Mesenchymal stem cell (in vitro differentiated cells and primary cell): ENCODE results near the gene C1QTNF1.
"Not testable (repeated sequence)": the region's sequence is repeated elsewhere in the genome, so short reads cannot be mapped to it uniquely, and the experiment has no call there.

Experiments
- DNase-seq: peaks from one replicate; pipeline ENCODE4 v3.0.0-alpha.2; 2013
- H2AFZ ChIP-seq: one replicate; pipeline ENCODE4 v1.6.1; 2013; ENCODE audit warnings: low read depth, mild to moderate bottlenecking, control low read depth, inconsistent platforms, low read length, moderate library complexity
- H2AK5ac ChIP-seq: 2 replicates; pipeline ENCODE4 v1.6.1; 2013; ENCODE audit warnings: low read length, moderate library complexity, mild to moderate bottlenecking, inconsistent platforms; ENCODE audit not compliant: severe bottlenecking
- H2BK120ac ChIP-seq: one replicate; pipeline ENCODE4 v1.6.1; 2013; ENCODE audit warnings: low read depth, mild to moderate bottlenecking, inconsistent platforms, low read length, moderate library complexity
- H2BK12ac ChIP-seq, 2 experiments: one replicate each; pipeline ENCODE4 v1.6.1; 2013; ENCODE audit warnings: inconsistent platforms in 2 of 2, low read length in 2 of 2, mild to moderate bottlenecking in 2 of 2, moderate library complexity in 2 of 2, control low read depth in 1 of 2
- H2BK15ac ChIP-seq: one replicate; pipeline ENCODE4 v1.6.1; 2013; ENCODE audit warnings: mild to moderate bottlenecking, low read depth, inconsistent platforms; ENCODE audit not compliant: poor library complexity, severe bottlenecking
- H2BK5ac ChIP-seq: 2 replicates; pipeline ENCODE4 v1.6.1; 2013; ENCODE audit warnings: low read depth, mild to moderate bottlenecking, low read length, control low read depth, inconsistent platforms; ENCODE audit not compliant: poor library complexity, severe bottlenecking
- H3K14ac ChIP-seq, 2 experiments: one replicate each; pipeline ENCODE4 v1.6.1; 2013; ENCODE audit warnings: inconsistent platforms in 2 of 2, low read length in 2 of 2, control low read depth in 1 of 2, mild to moderate bottlenecking in 1 of 2, moderate library complexity in 1 of 2
- H3K18ac ChIP-seq, 2 experiments: one replicate each; pipeline ENCODE4 v1.6.1; 2013; ENCODE audit warnings: inconsistent platforms in 2 of 2, low read length in 2 of 2, control low read depth in 1 of 2, low read depth in 1 of 2, mild to moderate bottlenecking in 1 of 2
- H3K23ac ChIP-seq, 2 experiments: one replicate each; pipeline ENCODE4 v1.6.1; 2013; ENCODE audit warnings: inconsistent platforms in 2 of 2, low read length in 2 of 2, mild to moderate bottlenecking in 2 of 2, moderate library complexity in 2 of 2, control low read depth in 1 of 2
- H3K27ac ChIP-seq: 2 replicates; pipeline ENCODE4 v1.5.1; 2013; ENCODE audit warnings: mild to moderate bottlenecking, moderate library complexity, low read length, control low read depth, inconsistent platforms; ENCODE audit not compliant: poor library complexity, severe bottlenecking
- H3K27me3 ChIP-seq, 2 experiments: 2 replicates each; pipeline versions ENCODE4 v1.6.1 to v1.7.0; 2013; ENCODE audit warnings: low read length in 2 of 2, mild to moderate bottlenecking in 2 of 2, moderate library complexity in 2 of 2, control low read depth in 1 of 2, inconsistent platforms in 1 of 2; ENCODE audit not compliant: control insufficient read depth in 1 of 2, insufficient read depth in 1 of 2
- H3K36me3 ChIP-seq, 2 experiments: 2 replicates each; pipeline versions ENCODE4 v1.6.1 to v1.7.0; 2013; ENCODE audit warnings: low read length in 2 of 2, control low read depth in 1 of 2, inconsistent platforms in 1 of 2, low read depth in 1 of 2, mild to moderate bottlenecking in 1 of 2; ENCODE audit not compliant: insufficient read depth in 2 of 2, control insufficient read depth in 1 of 2
- H3K4ac ChIP-seq, 2 experiments: one replicate each; pipeline ENCODE4 v1.6.1; 2013; ENCODE audit warnings: inconsistent platforms in 2 of 2, low read length in 2 of 2, mild to moderate bottlenecking in 2 of 2, moderate library complexity in 2 of 2, control low read depth in 1 of 2, low read depth in 1 of 2
- H3K4me1 ChIP-seq: 2 replicates; pipeline ENCODE4 v1.6.1; 2013; ENCODE audit warnings: low read depth, low read length, control low read depth; ENCODE audit not compliant: control insufficient read depth, insufficient read depth
- H3K4me2 ChIP-seq: 2 replicates; pipeline ENCODE4 v1.6.1; 2013; ENCODE audit warnings: low read length, mild to moderate bottlenecking, inconsistent platforms; ENCODE audit not compliant: poor library complexity, severe bottlenecking
- H3K4me3 ChIP-seq, 2 experiments: 2 replicates each; pipeline versions ENCODE4 v1.5.1 to v1.7.0; 2013; ENCODE audit warnings: low read length in 2 of 2, mild to moderate bottlenecking in 2 of 2, control low read depth in 1 of 2, low read depth in 1 of 2; ENCODE audit not compliant: insufficient read depth in 1 of 2
- H3K79me1 ChIP-seq: replicated peaks from 2 replicates; pipeline ENCODE4 v1.6.1; 2013; ENCODE audit warnings: mild to moderate bottlenecking, control low read depth, low read length, inconsistent platforms; ENCODE audit not compliant: poor library complexity, severe bottlenecking
- H3K9ac ChIP-seq: 2 replicates; pipeline ENCODE4 v1.7.0; 2013; ENCODE audit warnings: mild to moderate bottlenecking, low read length, moderate library complexity
- H3K9me3 ChIP-seq: 2 replicates; pipeline ENCODE4 v1.7.0; 2013; ENCODE audit warnings: mild to moderate bottlenecking, low read length; ENCODE audit not compliant: control insufficient read depth
- H4K8ac ChIP-seq: one replicate; pipeline ENCODE4 v1.6.1; 2013; ENCODE audit warnings: inconsistent platforms, mild to moderate bottlenecking, low read length, moderate library complexity
- H4K91ac ChIP-seq: one replicate; pipeline ENCODE4 v1.6.1; 2013; ENCODE audit warnings: mild to moderate bottlenecking, low read length, inconsistent platforms
- WGBS: methylation state at CpG from one replicate; pipeline ENCODE4 v1.1.7; 2013; ENCODE audit warnings: mixed read lengths; 5-methylcytosine and 5-hydroxymethylcytosine counted together

The C1QTNF1 gene

GRCh38 chr17:79028496-79029326, 4.7 kb downstream of the C1QTNF1 start:
- Histone ChIP-seq H4K91ac (no peak overlapping the region), H2BK120ac (no peak overlapping the region), H3K9me3 (no peaks in the 10 kb centered on the region), H3K4me2 (no peak overlapping the region), H3K4me1 (peaks cover 43% of the 10 kb centered on the region), H2AK5ac (no peak overlapping the region), H3K4ac (no peak overlapping the region), H3K36me3 (no peaks in the 10 kb centered on the region), H2BK12ac (peak overlapping the region in 1 of 2 experiments; percentile 32), H2BK5ac (no peak overlapping the region), H2AFZ (no peak overlapping the region), H3K18ac (peak overlapping the region in 1 of 2 experiments; percentile 5), H3K14ac (no peak overlapping the region), H3K23ac (no peak overlapping the region), H3K27ac (no peak overlapping the region), H3K4me3 (no peak overlapping the region), H3K9ac (no peak overlapping the region), H2BK15ac (no peak overlapping the region), H3K79me1 (no peaks in the 10 kb centered on the region), H3K27me3 (peaks cover 2 to 43% of the 10 kb centered on the region in 2 experiments), H4K8ac (peak overlapping the region; percentile 19)
- WGBS, result 86% methylated on average over 17 of the region's 17 CpGs
- no peak for DNase-seq

DNA sequence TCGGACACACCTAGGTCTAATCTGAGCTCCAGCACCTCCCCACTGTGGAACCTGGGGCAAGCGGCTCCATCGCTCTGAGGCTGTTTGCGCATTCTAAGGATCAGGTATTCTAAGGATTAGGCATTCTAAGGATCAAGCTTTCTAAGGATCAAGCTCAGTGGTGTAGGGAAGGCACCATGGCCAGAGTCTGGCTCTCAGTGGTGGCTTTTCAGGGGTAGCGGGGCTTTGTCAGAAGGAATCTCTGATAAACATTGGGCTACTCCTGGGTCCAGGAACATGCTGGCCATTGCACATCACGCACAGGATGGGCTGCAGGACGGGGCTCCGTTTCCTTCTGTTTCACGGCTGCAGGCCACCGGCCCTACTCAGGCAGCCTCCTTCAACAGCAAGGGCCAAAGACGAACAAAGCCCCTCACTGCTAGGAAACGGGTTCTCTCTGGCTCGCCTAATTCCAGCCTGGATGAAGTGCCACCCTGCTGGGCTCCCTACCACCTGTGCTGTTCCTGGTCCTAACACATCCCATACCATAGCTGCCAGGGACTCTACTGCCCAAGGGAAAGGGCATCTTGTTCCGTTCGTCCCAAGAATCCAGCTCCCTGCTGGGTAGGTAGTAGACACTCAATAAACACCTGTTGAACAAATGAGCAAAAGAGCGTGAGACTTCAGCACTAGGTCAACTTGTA, 5.5 kb downstream of the C1QTNF1 start:
- 88% methylated on average over 16 of the region's 16 CpGs for WGBS
- Histone ChIP-seq H3K4me3 (no peak overlapping the region), H2BK5ac (no peak overlapping the region)

GRCh38 chr17:79030636-79031035, 6.7 kb downstream of the C1QTNF1 start:
- not testable (repeated sequence) for H2BK5ac ChIP-seq, H3K4ac ChIP-seq, H4K8ac ChIP-seq, H2BK120ac ChIP-seq, H3K79me1 ChIP-seq, H4K91ac ChIP-seq, H3K23ac ChIP-seq, H2BK15ac ChIP-seq, H3K27ac ChIP-seq, DNase-seq, H3K9ac ChIP-seq, H3K4me2 ChIP-seq, H3K4me3 ChIP-seq, H3K36me3 ChIP-seq, H3K18ac ChIP-seq, H3K9me3 ChIP-seq, H2BK12ac ChIP-seq, H2AFZ ChIP-seq, H3K14ac ChIP-seq, H2AK5ac ChIP-seq
- Histone ChIP-seq H3K27me3 (peaks cover 2 to 27% of the 10 kb centered on the region in 2 experiments), H3K4me1 (peaks cover 29% of the 10 kb centered on the region)
- 98% methylated on average over 11 of the region's 12 CpGs for WGBS

More for the DNA sequence above, 5.5 kb downstream of the C1QTNF1 start:
- H3K4ac ChIP-seq, result no peak overlapping the region
- no peak overlapping the region for H3K23ac ChIP-seq
- H3K4me2 ChIP-seq, result no peak overlapping the region
- no peak for DNase-seq
- no peak overlapping the region for H2BK15ac ChIP-seq
- H3K9ac ChIP-seq, result no peak overlapping the region
- no peak overlapping the region for H3K18ac ChIP-seq
- H3K9me3 ChIP-seq, result no peaks in the 10 kb centered on the region
- no peak overlapping the region for H4K8ac ChIP-seq
- H3K4me1 ChIP-seq, result peaks cover 40% of the 10 kb centered on the region
- no peak overlapping the region for H4K91ac ChIP-seq
- no peak overlapping the region for H2AK5ac ChIP-seq
- H2BK12ac ChIP-seq, result no peak overlapping the region
- H3K36me3 ChIP-seq, result no peaks in the 10 kb centered on the region
- H2AFZ ChIP-seq, result no peak overlapping the region
- H3K27me3 ChIP-seq, result peaks cover 2 to 38% of the 10 kb centered on the region in 2 experiments
- H3K14ac ChIP-seq, result no peak overlapping the region
- no peaks in the 10 kb centered on the region for H3K79me1 ChIP-seq
- H3K27ac ChIP-seq, result no peak overlapping the region
- no peak overlapping the region for H2BK120ac ChIP-seq
